Measurements from ENCODE around the gene THSD7A. TPM values are rescaled to one million over a fixed set of nuclear protein-coding genes. Genes with fewer than 3 reads are reported as not detected.

Gene THSD7A
- polyA plus RNA-seq, 1 donor from 2014 or later, result 18.5 TPM

GRCh38 chr7:11818281-11818680 lies 13.7 kb downstream of the THSD7A start:
- TF ChIP-seq, protein P1, sequence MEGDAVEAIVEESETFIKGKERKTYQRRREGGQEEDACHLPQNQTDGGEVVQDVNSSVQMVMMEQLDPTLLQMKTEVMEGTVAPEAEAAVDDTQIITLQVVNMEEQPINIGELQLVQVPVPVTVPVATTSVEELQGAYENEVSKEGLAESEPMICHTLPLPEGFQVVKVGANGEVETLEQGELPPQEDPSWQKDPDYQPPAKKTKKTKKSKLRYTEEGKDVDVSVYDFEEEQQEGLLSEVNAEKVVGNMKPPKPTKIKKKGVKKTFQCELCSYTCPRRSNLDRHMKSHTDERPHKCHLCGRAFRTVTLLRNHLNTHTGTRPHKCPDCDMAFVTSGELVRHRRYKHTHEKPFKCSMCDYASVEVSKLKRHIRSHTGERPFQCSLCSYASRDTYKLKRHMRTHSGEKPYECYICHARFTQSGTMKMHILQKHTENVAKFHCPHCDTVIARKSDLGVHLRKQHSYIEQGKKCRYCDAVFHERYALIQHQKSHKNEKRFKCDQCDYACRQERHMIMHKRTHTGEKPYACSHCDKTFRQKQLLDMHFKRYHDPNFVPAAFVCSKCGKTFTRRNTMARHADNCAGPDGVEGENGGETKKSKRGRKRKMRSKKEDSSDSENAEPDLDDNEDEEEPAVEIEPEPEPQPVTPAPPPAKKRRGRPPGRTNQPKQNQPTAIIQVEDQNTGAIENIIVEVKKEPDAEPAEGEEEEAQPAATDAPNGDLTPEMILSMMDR (IDR thresholded peaks at IDR 0.05; ENCODE audit: poor library complexity, severe bottlenecking), result no peak
- no peak for TF ChIP-seq RAD21 (conservative IDR thresholded peaks at IDR 0.05)
- no peak for TF ChIP-seq EZH2 (IDR thresholded peaks at IDR 0.05; ENCODE audit: borderline replicate concordance, insufficient read depth, low read length, poor library complexity, severe bottlenecking)
- TF ChIP-seq, protein P2, sequence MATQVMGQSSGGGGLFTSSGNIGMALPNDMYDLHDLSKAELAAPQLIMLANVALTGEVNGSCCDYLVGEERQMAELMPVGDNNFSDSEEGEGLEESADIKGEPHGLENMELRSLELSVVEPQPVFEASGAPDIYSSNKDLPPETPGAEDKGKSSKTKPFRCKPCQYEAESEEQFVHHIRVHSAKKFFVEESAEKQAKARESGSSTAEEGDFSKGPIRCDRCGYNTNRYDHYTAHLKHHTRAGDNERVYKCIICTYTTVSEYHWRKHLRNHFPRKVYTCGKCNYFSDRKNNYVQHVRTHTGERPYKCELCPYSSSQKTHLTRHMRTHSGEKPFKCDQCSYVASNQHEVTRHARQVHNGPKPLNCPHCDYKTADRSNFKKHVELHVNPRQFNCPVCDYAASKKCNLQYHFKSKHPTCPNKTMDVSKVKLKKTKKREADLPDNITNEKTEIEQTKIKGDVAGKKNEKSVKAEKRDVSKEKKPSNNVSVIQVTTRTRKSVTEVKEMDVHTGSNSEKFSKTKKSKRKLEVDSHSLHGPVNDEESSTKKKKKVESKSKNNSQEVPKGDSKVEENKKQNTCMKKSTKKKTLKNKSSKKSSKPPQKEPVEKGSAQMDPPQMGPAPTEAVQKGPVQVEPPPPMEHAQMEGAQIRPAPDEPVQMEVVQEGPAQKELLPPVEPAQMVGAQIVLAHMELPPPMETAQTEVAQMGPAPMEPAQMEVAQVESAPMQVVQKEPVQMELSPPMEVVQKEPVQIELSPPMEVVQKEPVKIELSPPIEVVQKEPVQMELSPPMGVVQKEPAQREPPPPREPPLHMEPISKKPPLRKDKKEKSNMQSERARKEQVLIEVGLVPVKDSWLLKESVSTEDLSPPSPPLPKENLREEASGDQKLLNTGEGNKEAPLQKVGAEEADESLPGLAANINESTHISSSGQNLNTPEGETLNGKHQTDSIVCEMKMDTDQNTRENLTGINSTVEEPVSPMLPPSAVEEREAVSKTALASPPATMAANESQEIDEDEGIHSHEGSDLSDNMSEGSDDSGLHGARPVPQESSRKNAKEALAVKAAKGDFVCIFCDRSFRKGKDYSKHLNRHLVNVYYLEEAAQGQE (IDR thresholded peaks at IDR 0.05; ENCODE audit: borderline replicate concordance), result no peak
- no peak for TF ChIP-seq POLR2AphosphoS5 (IDR thresholded peaks at IDR 0.05)
- TF ChIP-seq TAF1 (IDR thresholded peaks at IDR 0.05; ENCODE audit: low read depth), result no peak
- TF ChIP-seq EP300 (conservative IDR thresholded peaks at IDR 0.05; ENCODE audit: poor library complexity, severe bottlenecking), result no peak
- no peak for TF ChIP-seq SMC3 (conservative IDR thresholded peaks at IDR 0.05; ENCODE audit: poor library complexity)
- TF ChIP-seq MXI1 (conservative IDR thresholded peaks at IDR 0.05; ENCODE audit: poor library complexity, severe bottlenecking), result no peak
- Histone ChIP-seq H2AFZ (ENCODE audit: low read depth, low read length) (no peak overlapping the region), H3K4me3 (ENCODE audit: low read length) (no peak overlapping the region)

DNA sequence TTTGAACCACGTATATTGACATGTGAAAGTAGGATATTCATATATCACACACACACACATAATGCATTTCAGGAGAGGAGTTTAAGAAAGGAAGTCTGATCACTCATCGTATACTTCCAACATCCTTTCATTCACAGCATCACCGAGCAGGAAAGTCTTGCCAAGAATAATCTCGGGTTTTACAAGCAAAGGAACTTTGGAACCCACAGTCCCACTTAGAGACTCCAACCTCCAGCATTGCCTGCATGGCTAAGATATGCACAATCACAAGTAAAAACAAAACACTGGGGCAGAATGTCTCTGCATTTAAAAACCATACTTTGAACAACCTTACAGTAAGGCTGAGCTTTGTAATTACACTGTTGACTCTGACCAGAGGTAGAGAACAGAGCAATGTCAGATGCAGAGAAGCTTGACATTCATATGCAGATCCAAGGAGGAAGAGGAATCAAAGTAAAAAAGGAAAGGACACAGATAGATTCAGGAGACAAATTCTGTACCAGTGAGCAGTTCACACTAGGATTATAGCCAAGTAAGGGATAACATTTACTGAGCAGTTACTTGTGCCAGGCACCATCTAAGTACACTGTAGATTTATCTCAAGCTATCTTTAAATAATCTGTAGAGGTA lies 14.8 kb downstream of the THSD7A start:
- H3F3A ChIP-seq (ENCODE audit: insufficient read depth, low read length, poor library complexity, severe bottlenecking), result no peaks in the 10 kb centered on the region
- no peak for TF ChIP-seq MXI1 (conservative IDR thresholded peaks at IDR 0.05; ENCODE audit: poor library complexity, severe bottlenecking)
- TF ChIP-seq RAD21 (conservative IDR thresholded peaks at IDR 0.05), result no peak
- no peak for TF ChIP-seq EZH2 (IDR thresholded peaks at IDR 0.05; ENCODE audit: borderline replicate concordance, insufficient read depth, low read length, poor library complexity, severe bottlenecking)
- TF ChIP-seq, protein P1 (IDR thresholded peaks at IDR 0.05; ENCODE audit: poor library complexity, severe bottlenecking), result no peak
- no peak for TF ChIP-seq TAF1 (IDR thresholded peaks at IDR 0.05; ENCODE audit: low read depth)
- no peak for TF ChIP-seq EP300 (conservative IDR thresholded peaks at IDR 0.05; ENCODE audit: poor library complexity, severe bottlenecking)
- no peak for TF ChIP-seq SMC3 (conservative IDR thresholded peaks at IDR 0.05; ENCODE audit: poor library complexity)
- TF ChIP-seq POLR2AphosphoS5 (IDR thresholded peaks at IDR 0.05), result no peak
- TF ChIP-seq, protein P2 (IDR thresholded peaks at IDR 0.05; ENCODE audit: borderline replicate concordance), result no peak

More at GRCh38 chr7:11818281-11818680, 13.7 kb downstream of the THSD7A start:
- H3K27ac ChIP-seq (ENCODE audit: low read length), result no peak overlapping the region
- H3K9ac ChIP-seq (ENCODE audit: low read length), result no peak overlapping the region
- no peaks in the 10 kb centered on the region for H3K9me3 ChIP-seq (ENCODE audit: low read length)
- no peaks in the 10 kb centered on the region for H3K9me2 ChIP-seq (ENCODE audit: insufficient read depth, low read length)
- no peaks in the 10 kb centered on the region for H4K20me1 ChIP-seq (ENCODE audit: insufficient read depth)
- H3K27me3 ChIP-seq (ENCODE audit: insufficient read depth, low read depth, low read length), result no peaks in the 10 kb centered on the region
- no peaks in the 10 kb centered on the region for H3F3A ChIP-seq (ENCODE audit: insufficient read depth, low read length, poor library complexity, severe bottlenecking)
- no peaks in the 10 kb centered on the region for H3K36me3 ChIP-seq (ENCODE audit: insufficient read depth, low read length)
- H3K4me2 ChIP-seq (ENCODE audit: low read length), result no peak overlapping the region
- H3K79me2 ChIP-seq (replicated peaks; ENCODE audit: insufficient read depth, low read length), result no peaks in the 10 kb centered on the region

More for the DNA sequence above, 14.8 kb downstream of the THSD7A start:
- no peak overlapping the region for H2AFZ ChIP-seq (ENCODE audit: low read depth, low read length)
- no peaks in the 10 kb centered on the region for H3K9me2 ChIP-seq (ENCODE audit: insufficient read depth, low read length)
- no peaks in the 10 kb centered on the region for H4K20me1 ChIP-seq (ENCODE audit: insufficient read depth)
- no peaks in the 10 kb centered on the region for H3K79me2 ChIP-seq (replicated peaks; ENCODE audit: insufficient read depth, low read length)
- H3K36me3 ChIP-seq (ENCODE audit: insufficient read depth, low read length), result no peaks in the 10 kb centered on the region
- no peaks in the 10 kb centered on the region for H3K9me3 ChIP-seq (ENCODE audit: low read length)
- H3K27ac ChIP-seq (ENCODE audit: low read length), result no peak overlapping the region
- H3K27me3 ChIP-seq (ENCODE audit: insufficient read depth, low read depth, low read length), result no peaks in the 10 kb centered on the region
- no peak overlapping the region for H3K4me3 ChIP-seq (ENCODE audit: low read length)
- H3K4me2 ChIP-seq (ENCODE audit: low read length), result no peak overlapping the region
- no peak overlapping the region for H3K9ac ChIP-seq (ENCODE audit: low read length)
